ENCODE measurements around the gene PRR30. TPM values are rescaled to one million over a fixed set of nuclear protein-coding genes. Genes with fewer than 3 reads are reported as not detected.
A peak's percentile ranks its signal among the peaks of the same experiment; 100 is the strongest.
"Not testable (repeated sequence)": the region's sequence is repeated elsewhere in the genome, so short reads cannot be mapped to it uniquely, and the experiment has no call there.

The PRR30 gene
- total RNA-seq, 4 donors from 2014 or later = 0.27 to 0.67 TPM; not detected in 2

DNA sequence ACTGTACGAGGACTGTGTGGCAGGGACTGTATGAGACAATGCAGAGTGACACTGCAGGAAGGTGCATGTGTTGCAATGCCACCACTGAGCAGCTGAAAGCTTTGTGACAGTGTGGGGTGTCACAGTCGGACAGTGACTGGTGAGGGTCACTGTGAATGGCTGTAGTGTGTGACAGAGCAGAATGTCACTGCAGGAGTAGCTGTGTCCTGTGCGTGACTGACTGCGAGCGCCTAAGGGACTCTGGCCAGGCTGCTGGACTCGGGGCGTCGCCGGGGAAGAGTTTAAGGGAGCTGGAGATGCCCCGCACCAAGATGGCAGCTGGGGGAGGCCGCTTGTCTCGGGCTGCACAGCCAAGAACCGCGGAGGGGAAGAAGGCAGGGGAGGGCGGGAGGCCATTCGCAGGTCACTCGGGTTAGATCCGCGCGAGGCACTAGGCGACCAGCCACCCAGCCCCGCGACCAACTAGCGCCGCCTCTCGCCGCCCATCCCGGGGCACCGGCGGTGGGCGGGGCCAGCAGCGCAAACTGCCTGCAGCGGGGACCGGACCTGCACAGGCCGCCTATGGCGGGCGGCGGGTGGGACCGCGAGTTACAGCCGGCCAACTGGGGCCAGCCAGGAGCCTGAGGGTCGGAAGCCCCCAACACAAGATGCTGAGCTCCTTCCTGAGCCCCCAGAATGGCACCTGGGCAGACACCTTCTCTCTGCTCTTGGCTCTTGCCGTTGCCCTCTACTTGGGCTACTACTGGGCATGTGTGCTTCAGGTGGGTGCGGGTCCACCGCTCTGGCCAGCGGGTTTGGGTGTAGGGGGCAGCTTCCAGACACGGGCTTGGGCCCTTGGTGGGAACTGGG, 15.7 kb downstream of the PRR30 start, which contains the start of gene ABHD1:
TSS of gene ABHD1 (plus strand) at position 514 of the 849 bp plus-strand sequence. CDS start at position 648, 134 bp downstream.
- peak within 1 kb of the TSS in 1 of 3 donors; percentile 3 for H3K27ac ChIP-seq
- DNase-seq = peak; percentile 65
- WGBS, 2 donors = 7 to 10% methylated on average over 22 to 29 of the region's 47 CpGs
- peaks cover under 1 to 16% of the 10 kb centered on the region in 2 donors for H3K4me1 ChIP-seq
- peak within 1 kb of the TSS in 2 of 3 donors; percentile 19 to 55 for H3K4me3 ChIP-seq (replicated peaks in 1 of 3)
- TF ChIP-seq, protein P1, sequence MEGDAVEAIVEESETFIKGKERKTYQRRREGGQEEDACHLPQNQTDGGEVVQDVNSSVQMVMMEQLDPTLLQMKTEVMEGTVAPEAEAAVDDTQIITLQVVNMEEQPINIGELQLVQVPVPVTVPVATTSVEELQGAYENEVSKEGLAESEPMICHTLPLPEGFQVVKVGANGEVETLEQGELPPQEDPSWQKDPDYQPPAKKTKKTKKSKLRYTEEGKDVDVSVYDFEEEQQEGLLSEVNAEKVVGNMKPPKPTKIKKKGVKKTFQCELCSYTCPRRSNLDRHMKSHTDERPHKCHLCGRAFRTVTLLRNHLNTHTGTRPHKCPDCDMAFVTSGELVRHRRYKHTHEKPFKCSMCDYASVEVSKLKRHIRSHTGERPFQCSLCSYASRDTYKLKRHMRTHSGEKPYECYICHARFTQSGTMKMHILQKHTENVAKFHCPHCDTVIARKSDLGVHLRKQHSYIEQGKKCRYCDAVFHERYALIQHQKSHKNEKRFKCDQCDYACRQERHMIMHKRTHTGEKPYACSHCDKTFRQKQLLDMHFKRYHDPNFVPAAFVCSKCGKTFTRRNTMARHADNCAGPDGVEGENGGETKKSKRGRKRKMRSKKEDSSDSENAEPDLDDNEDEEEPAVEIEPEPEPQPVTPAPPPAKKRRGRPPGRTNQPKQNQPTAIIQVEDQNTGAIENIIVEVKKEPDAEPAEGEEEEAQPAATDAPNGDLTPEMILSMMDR (IDR thresholded peaks at IDR 0.05) = no peak
- TF ChIP-seq POLR2A (IDR thresholded peaks at IDR 0.05) = peak in 1 of 2 donors; percentile 33
- H3K36me3 ChIP-seq = no peaks in the 10 kb centered on the region
- no peaks in the 10 kb centered on the region for H3K27me3 ChIP-seq
- no peaks in the 10 kb centered on the region for H3K9me3 ChIP-seq
- intact Hi-C loops (cut with DNase I) = no loop called here

DNA sequence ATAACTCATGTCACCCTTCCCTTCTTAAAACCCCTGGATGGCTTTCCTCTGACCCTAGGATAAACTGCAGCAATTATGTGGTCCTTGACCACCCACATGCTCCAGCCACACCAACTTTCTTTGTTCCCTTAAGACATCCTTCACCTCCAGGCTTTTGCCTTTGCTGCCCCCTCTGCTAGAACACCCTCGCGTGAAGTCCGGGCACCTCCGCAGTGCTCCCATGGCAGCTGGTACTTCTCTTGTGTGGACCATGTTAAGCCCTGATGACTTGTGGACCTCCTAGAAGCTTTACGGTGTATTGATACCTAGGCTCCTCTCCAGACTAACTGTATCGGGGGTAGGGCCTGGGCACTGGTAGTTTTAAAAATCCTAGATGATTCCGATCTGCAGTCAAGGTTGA, 16.4 kb downstream of the PRR30 start:
- TF ChIP-seq POLR2A (IDR thresholded peaks at IDR 0.05) = no peak
- TF ChIP-seq, protein P1 (IDR thresholded peaks at IDR 0.05) = no peak
- no peaks in the 10 kb centered on the region for H3K36me3 ChIP-seq
- no peaks in the 10 kb centered on the region for H3K27me3 ChIP-seq
- H3K9me3 ChIP-seq = no peaks in the 10 kb centered on the region
- peaks cover 4 to 20% of the 10 kb centered on the region in 2 donors for H3K4me1 ChIP-seq
- 90 to 94% methylated on average over 7 of the region's 7 CpGs for WGBS, 2 donors
- no peak overlapping the region for H3K27ac ChIP-seq
- intact Hi-C loops (cut with DNase I) = no loop called here
- DNase-seq = no peak
- no peak overlapping the region for H3K4me3 ChIP-seq (replicated peaks in 1 of 3)

DNA sequence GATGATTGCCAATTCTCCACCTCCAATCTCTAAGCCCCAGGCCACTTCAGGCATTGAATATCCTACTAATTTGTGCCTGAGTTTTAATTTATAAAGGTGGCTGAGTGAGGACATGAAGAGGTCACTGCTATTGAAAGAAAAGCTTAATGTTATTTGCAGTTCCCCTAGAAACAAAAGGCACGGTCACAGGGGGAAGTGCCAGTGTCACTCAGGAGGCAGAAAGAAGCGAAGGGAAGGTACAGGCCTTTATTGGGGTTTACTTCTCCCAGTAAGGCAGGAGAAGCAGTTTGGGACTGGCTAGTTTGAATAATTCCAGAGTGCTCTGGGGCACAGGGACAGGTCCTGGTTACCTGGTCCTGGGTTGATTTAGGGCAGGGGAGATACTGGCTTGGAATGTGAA, 17.3 kb downstream of the PRR30 start:
- no peaks in the 10 kb centered on the region for H3K36me3 ChIP-seq
- TF ChIP-seq, protein P1 (IDR thresholded peaks at IDR 0.05) = no peak
- no peak for TF ChIP-seq POLR2A (IDR thresholded peaks at IDR 0.05)
- no peak for DNase-seq
- H3K4me3 ChIP-seq (replicated peaks in 1 of 3) = no peak overlapping the region
- no peak overlapping the region for H3K27ac ChIP-seq
- H3K9me3 ChIP-seq = no peaks in the 10 kb centered on the region
- intact Hi-C loops (cut with DNase I) = no loop called here
- no peaks in the 10 kb centered on the region for H3K27me3 ChIP-seq
- peaks cover 4 to 20% of the 10 kb centered on the region in 2 donors for H3K4me1 ChIP-seq
- 75 to 81% methylated on average over 2 of the region's 2 CpGs for WGBS, 2 donors

DNA sequence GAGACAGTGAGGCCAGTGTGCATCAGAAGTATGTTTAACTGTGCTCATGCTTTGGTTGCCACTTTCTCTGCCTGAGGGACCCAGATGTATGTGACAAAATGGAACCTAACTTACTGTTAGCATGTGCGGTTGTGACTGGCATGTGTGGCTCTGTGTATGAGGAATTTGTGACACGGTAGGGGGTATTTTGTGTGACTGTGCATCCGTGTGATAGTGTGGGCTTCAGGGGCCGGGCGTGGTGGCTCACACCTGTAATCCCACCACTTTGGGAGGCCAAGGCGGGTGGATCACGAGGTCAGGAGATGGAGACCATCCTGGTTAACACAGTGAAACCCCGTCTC, 19.9 kb downstream of the PRR30 start:
- H3K27ac ChIP-seq; H3K36me3 ChIP-seq; H3K27me3 ChIP-seq; intact Hi-C loops (cut with DNase I); H3K9me3 ChIP-seq; DNase-seq: not testable (repeated sequence)
- Histone ChIP-seq H3K4me1 (peaks cover 4 to 20% of the 10 kb centered on the region in 2 donors), H3K4me3 (replicated peaks in 1 of 3) (peak overlapping the region in 1 of 3 donors; percentile 24)
- WGBS, 2 donors = 78 to 83% methylated on average over 8 of the region's 8 CpGs

DNA sequence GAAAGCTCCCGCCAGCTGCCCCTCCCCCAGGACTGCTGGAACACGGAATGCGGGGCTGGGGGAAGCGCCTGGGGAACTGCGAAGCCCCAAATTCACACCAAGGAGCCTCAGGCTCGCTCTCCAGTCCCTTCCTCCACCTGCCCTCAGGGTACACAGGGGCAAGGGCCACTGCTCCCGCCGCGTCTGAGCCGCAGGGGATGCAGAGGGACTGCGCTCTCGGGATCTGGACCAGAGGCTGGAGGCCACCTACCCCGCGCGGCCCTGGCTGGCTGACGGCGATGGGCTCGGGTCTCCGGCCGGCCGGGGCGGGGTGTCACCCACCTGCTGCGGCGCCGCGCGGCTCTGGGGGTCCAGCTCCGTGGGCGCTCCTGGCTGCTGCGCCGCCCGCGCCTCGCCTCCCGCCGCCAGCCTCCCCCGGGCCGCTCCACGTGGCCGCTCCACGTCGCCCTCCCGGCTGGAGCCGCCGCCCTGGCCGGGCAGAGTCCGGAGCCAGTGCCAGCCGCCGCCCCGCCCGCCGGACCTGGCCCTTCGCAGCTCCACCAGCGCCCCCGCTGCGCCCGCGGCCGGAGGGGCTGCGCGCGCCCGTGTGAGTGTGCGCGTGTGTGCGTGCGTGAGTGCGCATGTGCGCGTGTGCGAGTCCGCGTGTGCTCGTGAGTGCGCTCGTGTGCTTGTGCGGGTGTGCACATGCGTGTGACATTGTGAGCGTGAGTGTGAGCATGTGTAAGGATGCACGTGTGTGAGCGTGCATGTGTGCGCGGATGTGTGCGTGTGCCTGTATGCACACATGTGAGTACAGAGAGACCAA, 20.5 kb downstream of the PRR30 start, which contains the start of gene CGREF1:
TSS of gene CGREF1 (minus strand) at position 604 of the 805 bp plus-strand sequence. CDS start 14,762 bp downstream, outside the sequence.
- H3K27ac ChIP-seq = no peak within 1 kb of the TSS
- H3K36me3 ChIP-seq = no peaks in the 10 kb centered on the region
- TF ChIP-seq, protein P1 (IDR thresholded peaks at IDR 0.05) = no peak
- no peak for TF ChIP-seq POLR2A (IDR thresholded peaks at IDR 0.05)
- H3K9me3 ChIP-seq = no peaks in the 10 kb centered on the region
- H3K4me3 ChIP-seq (replicated peaks in 1 of 3) = peak within 1 kb of the TSS in 1 of 3 donors; percentile 24
- no peak for DNase-seq
- intact Hi-C loops (cut with DNase I) = no loop called here
- H3K27me3 ChIP-seq = no peaks in the 10 kb centered on the region
- 9 to 15% methylated on average over 20 to 48 of the region's 84 CpGs for WGBS, 2 donors
- peaks cover 4 to 15% of the 10 kb centered on the region in 2 donors for H3K4me1 ChIP-seq

Data from thyroid gland (tissue), 4 donors.